GM21717 (cell line): ENCODE measurements around the gene IFITM10.

Experiments
- ATAC-seq: cut with Tn5 transposase; IDR thresholded peaks from one replicate; pipeline ENCODE4 v1.9.1; 2021; ENCODE audit warnings: mild to moderate bottlenecking, moderate library complexity; ENCODE audit not compliant: unreplicated experiment

IFITM10 gene

DNA sequence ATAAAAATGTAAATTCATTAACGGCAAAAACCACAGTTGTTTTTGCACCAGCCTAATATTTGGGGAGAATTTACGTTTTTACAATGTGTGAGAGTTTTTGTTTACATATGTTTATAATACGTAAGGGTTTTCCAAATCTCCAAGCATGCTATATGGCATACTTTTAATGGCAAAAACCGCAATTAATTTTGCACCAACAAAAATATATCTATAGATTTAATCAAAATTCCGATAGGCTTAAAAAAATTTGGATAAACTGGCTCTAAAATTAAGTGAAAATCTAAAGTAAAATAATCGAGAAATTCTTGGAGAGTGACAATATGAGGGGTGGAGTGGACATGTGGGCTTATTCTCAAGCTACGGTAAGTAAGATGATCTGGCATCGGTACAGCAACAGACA lies 30.6 kb downstream of the IFITM10 start:
- no peak for ATAC-seq

DNA sequence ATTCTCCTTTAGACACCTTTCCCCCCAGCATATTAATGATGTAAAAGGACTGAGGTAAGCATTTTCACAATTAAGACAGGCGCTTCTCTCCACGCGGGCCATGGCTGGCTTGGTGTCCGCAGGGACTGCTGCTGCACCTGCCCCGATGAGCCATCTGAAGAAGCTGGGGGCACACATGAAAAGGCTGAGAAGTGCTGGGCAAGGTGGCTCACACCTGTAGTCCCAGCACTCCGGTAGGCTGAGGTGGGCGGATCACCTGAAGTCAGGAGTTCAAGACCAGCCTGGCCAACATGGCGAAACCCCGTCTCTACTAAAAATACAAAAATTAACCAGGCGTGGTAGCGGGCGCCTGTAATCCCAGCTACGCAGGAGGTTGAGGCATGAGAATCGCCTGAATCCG lies 32.1 kb downstream of the IFITM10 start:
- ATAC-seq: no peak

DNA sequence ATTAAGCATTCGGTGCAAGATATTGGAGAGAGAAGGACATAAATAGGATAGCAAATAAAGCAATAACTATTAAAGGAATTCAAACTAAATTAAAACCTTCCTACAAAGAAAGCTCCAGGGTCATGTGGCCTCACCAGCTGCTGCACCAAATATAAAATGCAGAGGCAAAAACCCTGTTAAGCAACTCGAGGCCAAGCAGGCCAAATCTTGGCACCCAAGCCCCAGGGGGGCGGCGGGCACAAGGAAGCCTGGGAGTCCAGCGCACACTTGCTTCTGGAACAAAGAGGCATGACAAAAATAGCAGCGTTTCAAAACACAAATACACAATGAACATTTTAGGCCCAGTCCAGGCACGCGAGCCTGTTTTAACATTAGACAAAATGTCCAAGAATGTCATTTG lies 32.6 kb downstream of the IFITM10 start:
- no peak for ATAC-seq

DNA sequence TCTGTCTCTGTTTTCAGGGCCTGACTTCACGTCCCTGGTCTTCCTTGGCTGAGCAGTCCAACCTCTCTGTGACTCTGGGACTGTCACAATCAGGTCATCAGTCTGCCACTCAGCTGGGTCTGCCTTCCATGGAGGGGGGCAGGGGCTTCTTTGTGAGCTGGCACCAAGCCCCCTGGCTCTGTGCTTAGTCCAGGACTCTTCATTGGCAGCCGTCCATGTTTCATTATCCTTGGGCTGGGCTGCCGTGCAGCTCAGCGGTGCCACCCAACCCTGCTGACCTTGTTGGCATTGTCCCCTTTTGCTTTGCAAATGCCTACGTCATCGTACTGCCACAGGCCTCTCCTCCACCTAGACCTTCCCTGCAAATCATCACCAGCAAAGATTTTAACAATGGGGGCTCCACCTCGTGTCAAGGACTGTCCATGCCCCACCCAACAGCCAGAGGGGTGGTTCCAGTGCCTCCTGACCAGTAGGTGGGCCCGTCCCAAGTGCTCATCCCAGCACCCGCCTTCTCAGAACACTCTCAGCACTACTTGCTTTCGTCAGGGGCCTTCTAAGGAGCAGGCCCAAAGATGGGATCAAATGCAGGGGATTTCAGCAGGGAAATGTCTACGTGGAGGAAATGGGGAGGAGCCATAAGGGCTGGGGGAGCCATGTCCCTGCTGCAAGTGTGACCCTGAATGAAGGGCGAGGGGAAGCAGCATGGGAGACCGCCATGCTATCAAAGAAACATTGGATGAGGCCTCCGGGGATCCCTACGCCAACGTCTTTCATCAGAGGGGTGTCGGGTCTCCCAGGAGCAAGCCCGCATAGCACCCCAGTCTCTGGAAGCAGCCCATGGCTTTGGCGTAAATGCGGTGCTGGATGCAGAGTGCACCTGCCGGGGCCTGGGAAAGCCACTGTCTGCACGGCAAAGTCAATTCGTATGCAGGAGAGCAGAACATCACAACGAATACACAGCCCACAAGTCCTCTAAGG lies 35.2 kb downstream of the IFITM10 start:
- no peak for ATAC-seq

DNA sequence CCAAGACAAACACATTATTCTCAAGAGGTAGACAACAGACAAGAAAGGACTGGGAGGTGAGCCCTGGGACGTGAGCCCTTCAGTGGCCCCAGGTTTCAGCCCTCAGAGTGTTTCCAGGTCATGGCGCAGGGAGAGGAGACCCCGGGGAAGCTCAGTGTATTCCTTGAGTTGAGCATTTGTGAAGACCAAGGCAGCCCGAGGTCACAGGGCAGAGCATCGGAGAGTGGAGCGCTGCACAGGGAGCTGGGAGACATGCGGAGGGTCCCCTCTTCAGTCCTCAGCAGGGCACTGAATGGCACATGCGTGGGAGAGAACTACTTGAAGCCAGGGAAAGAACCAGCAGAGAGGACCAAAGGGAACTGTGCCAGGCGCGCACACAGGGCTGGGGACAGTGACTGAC lies 41.7 kb downstream of the IFITM10 start:
- ATAC-seq: no peak

DNA sequence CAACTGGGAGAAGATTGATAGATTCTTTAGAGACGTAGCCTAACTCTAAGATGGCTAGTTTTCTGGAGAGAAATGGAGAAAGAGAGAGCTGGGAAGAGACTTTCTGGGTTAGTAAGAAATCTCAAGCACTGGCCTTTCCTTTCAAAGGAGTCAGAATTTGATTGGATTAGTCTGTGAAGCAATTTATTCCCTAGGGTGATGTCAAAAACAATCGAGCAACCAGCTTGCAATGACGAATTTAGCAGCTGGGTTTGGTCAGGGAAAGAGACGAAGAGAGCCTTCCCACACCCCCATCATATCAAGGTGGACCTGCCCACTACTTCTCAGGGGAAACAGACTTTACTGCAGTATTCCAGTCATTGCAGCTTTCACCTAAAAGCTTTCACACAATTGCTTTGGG lies 42.6 kb downstream of the IFITM10 start:
- ATAC-seq: no peak

DNA sequence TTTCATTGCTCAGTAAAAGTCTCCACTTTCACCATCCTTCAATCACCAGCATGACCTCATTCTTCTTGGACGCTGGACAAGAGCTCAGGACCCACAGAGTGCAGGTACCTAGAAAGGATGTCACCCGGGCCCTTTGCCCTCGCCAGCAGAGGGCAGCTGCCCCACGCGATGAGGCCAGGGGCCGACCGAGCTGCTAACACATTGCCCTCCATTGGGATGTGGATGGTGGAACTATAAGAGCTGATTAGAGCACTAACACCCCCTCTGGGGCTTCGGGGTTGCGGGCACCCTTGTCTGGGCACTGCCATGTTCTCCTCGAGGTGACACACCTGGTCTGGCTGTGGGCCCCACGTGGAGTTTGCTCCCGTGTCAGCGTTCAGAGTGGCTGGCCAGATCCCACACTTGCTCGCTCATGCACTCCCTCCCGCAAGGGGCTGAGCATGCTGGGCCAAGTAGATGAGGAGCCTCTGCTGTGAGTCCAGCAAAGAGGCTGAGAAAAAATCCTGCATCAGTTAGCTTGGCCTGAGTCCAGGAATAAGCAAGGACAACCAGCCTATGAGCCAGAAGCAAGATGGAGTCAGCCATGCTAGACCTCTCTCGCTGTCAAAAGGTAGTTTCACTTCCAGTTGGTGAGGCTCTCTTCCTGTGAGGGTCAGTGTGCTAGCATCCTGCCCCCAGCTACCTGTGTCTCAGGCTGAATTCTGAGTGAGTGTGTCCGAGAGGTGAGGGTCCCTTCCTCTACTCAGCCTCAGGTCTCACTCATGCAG lies 43.6 kb downstream of the IFITM10 start:
- ATAC-seq: no peak

DNA sequence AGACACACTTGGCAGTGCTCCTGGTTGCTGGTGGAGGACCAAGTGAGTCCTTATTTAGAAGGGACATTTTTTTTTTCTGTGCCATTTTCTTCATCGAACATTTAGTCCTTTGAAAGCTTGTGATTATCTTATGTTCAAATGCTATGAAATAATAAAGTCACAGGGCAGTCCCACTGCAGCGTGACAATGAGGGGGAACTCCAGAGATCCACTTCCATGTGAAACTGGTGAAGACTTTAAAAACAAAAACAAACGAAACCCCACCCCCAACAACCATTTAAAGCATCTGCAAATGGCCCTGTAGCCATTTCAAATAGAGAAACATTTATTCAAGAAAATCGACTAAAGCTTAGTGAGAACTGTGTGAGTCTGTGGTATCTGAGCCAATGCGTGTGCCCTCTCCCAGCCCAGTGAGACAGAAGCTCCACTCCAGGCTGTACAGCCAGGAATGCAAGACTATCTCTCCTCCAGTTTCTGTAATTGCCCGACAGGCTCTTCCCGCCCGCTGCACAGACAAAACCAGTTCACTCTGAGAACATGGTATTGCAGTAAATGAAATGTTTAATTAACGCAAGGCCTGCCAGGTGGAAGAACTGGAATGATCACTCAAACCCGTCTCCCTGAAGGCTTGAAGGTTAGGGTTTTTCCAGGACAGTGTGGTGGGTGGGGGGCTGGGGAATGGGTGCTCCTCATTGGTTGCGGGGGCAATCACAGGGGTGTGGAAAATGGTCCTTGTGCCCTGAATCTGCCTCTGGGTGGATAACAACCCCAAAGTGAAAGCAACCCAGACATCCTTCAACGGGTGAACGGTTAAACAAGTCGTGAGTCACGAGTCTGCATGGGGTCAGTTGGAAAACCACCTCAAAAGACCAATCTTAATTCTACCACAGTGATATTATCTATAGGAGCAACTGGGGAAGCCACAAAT lies 45.0 kb downstream of the IFITM10 start:
- ATAC-seq: no peak

DNA sequence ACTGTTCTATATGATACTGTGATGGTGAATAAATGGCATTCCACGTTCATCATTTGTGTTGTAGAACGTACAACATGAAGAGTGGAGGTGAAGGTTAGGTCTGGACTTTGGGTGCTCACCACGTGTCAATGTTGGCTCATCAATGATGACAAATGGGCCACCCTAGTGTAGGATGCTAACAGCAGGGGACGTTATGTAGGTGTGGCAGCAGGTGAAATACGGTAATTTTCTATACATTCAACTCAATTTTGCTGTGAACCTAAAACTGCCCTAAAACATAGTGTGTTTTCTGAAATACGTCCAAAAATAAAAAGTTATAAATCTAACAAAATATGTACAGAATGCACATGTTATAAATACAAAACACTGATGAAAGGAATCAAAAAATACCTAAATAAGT lies 47.2 kb downstream of the IFITM10 start:
- no peak for ATAC-seq

DNA sequence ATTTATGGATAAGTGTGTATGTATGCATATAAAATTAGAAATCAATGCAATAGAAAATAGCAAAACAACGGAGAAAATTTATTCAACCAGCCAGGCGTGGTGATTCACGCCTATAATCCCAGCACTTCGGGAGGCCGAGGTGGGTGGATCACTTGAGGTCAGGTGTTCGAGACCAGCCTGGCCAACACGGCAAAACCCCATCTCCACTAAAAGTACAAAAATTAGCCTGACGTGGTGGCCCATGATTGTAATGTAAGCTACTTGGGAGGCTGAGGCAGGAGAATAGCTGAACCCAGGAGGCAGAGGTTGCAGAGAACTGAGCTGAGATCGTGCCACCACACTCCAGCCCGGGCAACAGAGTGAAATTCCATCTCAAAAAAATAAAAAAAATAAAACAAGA lies 47.9 kb downstream of the IFITM10 start:
- no peak for ATAC-seq

DNA sequence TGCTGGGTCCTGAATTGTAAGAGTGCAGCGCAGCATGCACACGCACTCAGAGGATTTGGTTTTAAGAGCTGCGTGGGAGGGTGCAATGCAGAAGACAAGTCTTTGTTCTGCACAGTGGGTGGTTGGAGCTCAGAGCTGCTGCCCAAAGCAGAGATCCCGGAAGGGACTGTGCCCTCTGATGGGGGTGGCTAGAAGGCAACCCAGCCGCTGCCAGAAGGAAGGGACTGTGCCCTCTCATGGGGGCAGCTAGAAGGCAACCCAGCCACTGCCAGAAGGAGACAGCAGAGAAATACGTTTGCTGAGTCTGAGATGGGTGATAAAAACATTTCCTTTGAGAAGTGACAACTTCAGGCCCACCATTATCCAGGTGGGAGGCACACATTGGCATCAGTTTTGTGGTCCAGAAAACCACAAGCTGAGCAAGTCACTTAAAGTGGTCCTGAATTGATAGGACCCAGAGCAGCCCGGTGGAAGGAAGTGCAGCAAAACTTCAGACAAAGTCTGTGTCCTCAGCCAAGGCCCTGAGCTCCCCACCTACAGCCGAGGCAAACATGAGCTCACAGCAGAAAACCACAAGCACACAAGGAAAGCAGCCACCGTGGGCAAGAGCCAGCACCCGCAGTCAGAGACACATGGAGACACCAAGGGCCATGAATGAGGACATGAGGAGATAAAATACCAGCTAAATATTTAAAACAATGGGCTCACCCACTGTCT lies 49.1 kb downstream of the IFITM10 start:
- no peak for ATAC-seq

DNA sequence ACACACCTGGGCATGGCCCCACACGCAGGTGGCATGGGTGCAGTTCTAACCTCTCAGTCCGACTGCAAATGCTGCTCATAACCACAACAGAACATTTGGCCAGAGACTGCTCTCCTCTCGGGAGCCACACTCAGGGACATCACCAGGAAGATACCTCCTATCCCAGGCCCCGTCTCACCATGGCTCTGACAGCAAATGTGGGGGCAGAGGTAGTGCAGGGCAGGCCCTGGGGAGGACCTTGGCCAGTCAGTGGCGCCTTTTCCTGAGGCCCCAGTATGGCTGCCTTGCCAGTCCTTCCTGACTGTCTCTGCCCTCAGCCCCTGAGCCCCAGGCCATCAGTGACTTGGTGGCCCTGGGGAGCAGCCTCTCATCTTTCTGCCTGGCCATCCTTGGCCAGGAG lies 50.6 kb downstream of the IFITM10 start:
- ATAC-seq: no peak

DNA sequence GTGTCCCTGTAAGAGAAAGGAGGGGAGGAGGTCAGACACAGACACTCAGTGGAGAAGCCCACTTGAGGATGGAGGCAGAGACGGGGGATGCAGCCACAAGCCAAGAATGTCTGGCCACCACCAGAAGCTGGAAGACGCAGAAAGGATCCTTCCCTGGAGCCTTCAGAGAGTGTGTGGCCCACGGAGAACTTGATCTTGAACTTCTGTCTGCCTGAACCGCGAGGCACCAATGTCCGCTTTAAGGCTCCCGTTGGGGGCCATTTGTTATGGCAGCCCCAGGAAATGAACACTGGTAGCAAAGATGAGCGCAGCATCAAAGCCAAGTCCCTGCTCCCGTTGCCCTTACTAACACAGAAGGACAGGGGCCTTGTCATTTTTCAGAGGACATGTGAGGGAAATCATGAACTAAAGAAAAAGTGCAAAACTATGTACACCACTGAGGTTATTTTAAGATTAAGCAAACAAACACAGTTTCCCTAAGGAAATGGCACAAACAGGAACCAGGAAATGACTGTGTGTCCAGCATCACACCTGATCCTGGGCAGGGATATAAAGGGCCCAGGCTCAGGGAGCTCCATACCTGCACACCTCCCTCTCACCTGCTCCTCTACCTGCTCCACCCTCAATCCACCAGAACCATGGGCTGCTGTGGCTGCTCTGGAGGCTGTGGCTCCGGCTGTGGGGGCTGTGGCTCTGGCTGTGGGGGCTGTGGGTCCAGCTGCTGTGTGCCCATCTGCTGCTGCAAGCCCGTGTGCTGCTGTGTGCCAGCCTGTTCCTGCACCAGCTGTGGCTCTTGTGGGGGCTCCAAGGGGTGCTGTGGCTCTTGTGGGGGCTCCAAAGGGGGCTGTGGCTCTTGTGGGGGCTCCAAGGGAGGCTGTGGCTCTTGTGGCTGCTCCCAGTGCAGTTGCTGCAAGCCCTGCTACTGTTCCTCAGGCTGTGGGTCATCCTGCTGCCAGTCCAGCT lies 53.5 kb downstream of the IFITM10 start, which contains the start of gene KRTAP5-6:
TSS of gene KRTAP5-6 (plus strand) at position 588 of the 963 bp plus-strand sequence. CDS start at position 639, 51 bp downstream.
- ATAC-seq: no peak

DNA sequence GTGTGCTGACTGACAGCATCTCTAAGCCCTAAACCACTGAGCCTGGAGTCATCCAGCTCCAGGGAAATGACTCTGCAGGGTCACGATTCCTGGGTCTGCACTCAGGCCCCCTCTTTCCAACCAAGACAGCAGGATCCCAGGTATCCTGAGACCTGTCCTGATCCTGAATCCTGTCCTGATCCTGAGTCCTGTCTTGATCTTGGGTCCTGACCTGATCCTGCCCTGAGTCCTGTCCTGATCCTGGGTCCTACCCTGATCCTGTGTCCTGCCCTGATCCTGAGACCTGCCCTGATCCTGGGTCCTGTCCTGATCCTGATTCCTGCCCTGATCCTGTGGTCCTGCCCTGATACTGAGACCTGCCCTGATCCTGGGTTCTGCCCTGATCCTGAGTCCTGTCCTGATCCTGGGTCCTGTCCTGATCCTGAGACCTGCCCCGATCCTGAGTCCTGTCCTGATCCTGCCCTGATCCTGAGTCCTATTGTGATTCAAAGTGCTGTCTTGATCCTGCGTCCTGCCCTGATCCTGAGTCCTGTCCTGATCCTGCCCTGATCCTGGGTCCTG lies 54.8 kb downstream of the IFITM10 start:
- ATAC-seq: no peak

DNA sequence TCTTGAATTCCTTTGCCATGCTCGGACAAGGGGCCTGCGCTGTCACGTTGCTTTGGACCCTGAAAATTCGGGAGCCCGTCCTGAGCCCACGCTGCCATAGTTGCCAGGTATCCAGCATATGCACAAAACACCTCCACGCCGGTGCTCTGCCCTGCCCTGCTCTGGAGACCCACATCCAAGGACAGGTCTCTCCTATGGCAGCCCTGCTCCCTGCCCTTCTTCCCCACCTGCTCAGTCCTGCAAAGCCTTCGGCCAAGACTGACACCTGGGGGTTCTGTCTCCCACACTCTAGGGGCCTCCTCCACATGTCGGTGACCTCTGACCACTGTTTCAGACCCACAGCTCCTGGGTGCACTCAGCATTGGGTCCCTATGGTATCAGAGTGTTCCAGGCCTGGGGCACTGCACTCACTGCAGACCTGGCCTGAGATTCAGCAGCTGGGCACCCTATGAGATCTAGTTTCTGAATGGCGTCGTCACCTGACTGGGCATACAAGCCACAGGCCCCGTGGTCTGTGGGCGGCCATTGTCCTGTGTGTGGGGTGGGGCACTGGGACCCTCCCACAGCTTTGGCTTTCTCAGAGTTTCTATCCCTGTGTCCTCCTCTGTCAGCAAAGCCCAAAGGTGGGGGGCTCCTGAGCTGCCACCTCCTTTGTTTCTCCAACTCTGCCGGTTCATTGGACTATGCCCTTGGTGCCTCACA lies 55.4 kb downstream of the IFITM10 start:
- no peak for ATAC-seq

DNA sequence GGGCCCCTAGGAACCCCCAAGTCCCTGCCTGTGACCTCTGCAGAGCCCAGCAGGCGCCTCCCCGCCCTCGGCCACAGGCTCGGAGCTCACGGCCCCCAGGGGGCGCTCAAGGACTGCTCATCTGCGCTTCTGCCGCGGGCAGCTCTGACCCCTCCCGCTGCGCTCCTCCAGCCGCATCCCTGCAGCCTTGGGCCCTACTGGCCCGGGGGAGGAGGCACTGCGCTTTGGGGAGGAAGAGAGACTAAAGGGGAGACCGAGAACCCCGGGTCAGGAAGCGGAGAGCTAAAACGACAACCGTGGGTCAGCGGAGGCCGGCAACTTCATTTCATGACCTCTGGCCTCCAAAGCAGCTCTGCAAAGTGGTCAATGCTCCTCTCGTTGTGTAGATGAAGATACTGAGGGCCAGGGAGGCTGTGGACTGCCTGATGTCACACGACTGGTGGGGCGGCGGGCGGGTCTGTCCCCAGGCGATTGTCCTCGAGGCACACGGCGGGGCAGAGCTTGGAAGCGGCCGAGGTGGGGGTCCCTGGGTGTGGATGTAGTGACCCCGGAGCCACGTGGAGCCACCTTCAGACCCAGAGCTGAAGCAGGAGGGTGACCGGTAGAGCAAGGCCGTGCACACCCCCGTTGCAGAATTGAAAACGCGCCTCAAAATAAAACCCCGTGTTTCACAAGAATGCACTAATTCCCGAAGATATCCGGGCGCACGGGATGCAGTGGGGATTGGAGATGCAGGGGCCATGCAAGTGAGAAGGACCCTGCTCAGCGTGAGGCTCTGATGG lies 56.1 kb downstream of the IFITM10 start:
- ATAC-seq: peak; percentile 53

DNA sequence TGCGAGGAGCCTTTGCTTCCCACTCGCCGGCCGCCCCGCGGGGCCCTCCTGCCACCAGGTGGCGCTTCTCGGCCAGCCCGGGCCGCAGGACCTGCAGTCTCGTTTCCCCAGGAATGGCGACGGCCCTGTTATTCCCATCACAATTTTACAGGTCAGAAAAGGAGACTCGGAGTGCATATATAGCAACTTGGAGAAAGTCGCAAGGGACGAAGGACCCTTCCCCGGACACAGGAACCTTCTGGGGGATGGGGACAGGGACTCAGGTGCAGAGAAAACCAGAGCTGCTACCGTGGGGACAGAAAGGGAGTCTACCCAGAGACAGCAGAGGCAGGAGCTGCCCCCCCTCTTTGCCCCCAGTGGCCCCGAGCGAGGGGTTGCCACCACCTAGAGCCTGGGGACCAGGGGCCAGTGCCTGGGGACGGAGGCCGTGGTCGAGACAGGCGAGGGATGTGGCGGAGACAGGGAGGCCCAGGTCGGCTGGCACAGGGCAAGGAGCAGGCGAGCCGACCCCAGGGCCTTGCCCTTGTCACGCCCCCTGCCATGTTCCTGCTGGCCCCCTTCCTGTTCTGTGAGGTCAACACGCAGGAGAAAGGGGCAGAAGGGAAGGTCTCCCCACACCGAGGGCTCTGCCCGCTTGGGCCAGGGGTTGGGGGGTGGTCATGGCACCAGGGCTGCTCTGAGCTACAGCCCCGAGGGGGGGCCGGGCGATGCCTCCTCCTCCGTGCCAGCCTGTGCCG lies 56.9 kb downstream of the IFITM10 start:
- ATAC-seq: no peak
